22Rv1 (cell line): ENCODE data around the gene PRKCB.

ENCODE experiments used
- CTCF ChIP-seq: fragments of 450-650 bp; IDR thresholded peaks from 2 replicates; pipeline ENCODE4 v1.5.1; 2017; ENCODE audit warnings: mild to moderate bottlenecking
- ZFX ChIP-seq: fragments of 450-650 bp; IDR thresholded peaks from 2 replicates; pipeline ENCODE4 v1.6.1; 2017; ENCODE audit warnings: antibody characterized with exemption, borderline replicate concordance

- no peak for TF ChIP-seq CTCF
- no peak for TF ChIP-seq ZFX
Measured at GRCh38 chr16:23852794-23853562, 17.2 kb downstream of the PRKCB start.
